HCT116 (cell line): ENCODE results near the gene PI16. TPM values are rescaled to one million over a fixed set of nuclear protein-coding genes. Genes with fewer than 3 reads are reported as not detected.

Experiments used
- ATAC-seq: fragments of 200-7000 bp; cut with Tn5 transposase; 2 replicates; pipeline ENCODE4 v1.9.1; 2020; ENCODE audit warnings: mild to moderate bottlenecking, moderate library complexity
- BruUV-seq: library from RNA; stranded (reverse); fragments of 400-500 nt; replicated peaks from 2 replicates; lab custom pipeline; 2021; lab: Mats Ljungman, UMichigan
- CTCF ChIA-PET: fragments of 300-600 bp; sonication (Branson Sonifier 250); formaldehyde crosslinking; loops from one replicate; lab custom pipeline; 2021; ENCODE audit warnings: antibody characterized with exemption; lab: Charles Lee
- POLR2A ChIA-PET: fragments of 300-600, 350-600 bp; sonication (Branson Sonifier 250); formaldehyde crosslinking; loops from one replicate; lab custom pipeline; 2021; ENCODE audit warnings: antibody characterized with exemption; lab: Charles Lee
- RAD21 ChIA-PET, 2 experiments: fragments of 300-600 bp; sonication (Branson Sonifier 250); formaldehyde crosslinking; loops; one replicate each; lab custom pipeline; 2023; ENCODE audit warnings: low total read pairs in 2 of 2; ENCODE audit not compliant: uncharacterized antibody in 2 of 2, unreplicated experiment in 2 of 2, low non-redundant PET in 1 of 2; lab: Charles Lee
- DNase-seq: peaks from one replicate; pipeline ENCODE4 v3.0.0-alpha.2; 2010; ENCODE audit warnings: low read depth, low spot score
- H2AFZ ChIP-seq: fragments of 200-600 bp; shearing (Covaris generic), sonication (generic); 2 replicates; pipeline ENCODE4 v1.6.1; 2017; ENCODE audit warnings: low read depth, mixed run types, mixed read lengths, antibody characterized with exemption, low read length; ENCODE audit not compliant: poor library complexity, severe bottlenecking
- H3K27ac ChIP-seq: 2 replicates; pipeline ENCODE4 v1.5.1; 2012; ENCODE audit warnings: low read depth, low read length
- H3K27me3 ChIP-seq: fragments of 200-600 bp; sonication (generic); 2 replicates; pipeline ENCODE4 v1.6.1; 2016; ENCODE audit warnings: mixed run types, low read length, mixed read lengths; ENCODE audit not compliant: insufficient read depth
- H3K36me3 ChIP-seq, 2 experiments: fragments of 200-500 bp in 1 of 2; fragments of 200-600 bp in 1 of 2; sonication (Bioruptor generic) in 1 of 2; sonication (generic) in 1 of 2; 2 replicates each; pipeline versions ENCODE4 v1.5.1 to v1.6.1; 2014 to 2016; ENCODE audit warnings: low read length in 2 of 2, inconsistent platforms in 1 of 2, mixed read lengths in 1 of 2, mixed run types in 1 of 2; ENCODE audit not compliant: insufficient read depth in 2 of 2, control insufficient read depth in 1 of 2
- H3K4me1 ChIP-seq, 2 experiments: fragments of 200-600 bp in 1 of 2; sonication (generic) in 1 of 2; 2 replicates each; pipeline versions ENCODE4 v1.5.1 to v1.6.1; 2012 to 2017; ENCODE audit warnings: low read length in 2 of 2, inconsistent platforms in 1 of 2, mild to moderate bottlenecking in 1 of 2, mixed read lengths in 1 of 2, mixed run types in 1 of 2, moderate library complexity in 1 of 2; ENCODE audit not compliant: insufficient read depth in 2 of 2, control insufficient read depth in 1 of 2
- H3K4me2 ChIP-seq: fragments of 200-600 bp; sonication (generic); 2 replicates; pipeline ENCODE4 v1.6.1; 2017; ENCODE audit warnings: mixed run types, low read length, mixed read lengths
- H3K4me3 ChIP-seq, 2 experiments: fragments of 200-600 bp in 1 of 2; sonication (generic) in 1 of 2; replicated peaks in 1 of 2; 2 replicates each; pipeline ENCODE4 v1.5.1; 2011 to 2016; ENCODE audit warnings: low read length in 2 of 2, control low read depth in 1 of 2, low read depth in 1 of 2, mild to moderate bottlenecking in 1 of 2, mixed read lengths in 1 of 2, mixed run types in 1 of 2
- H3K79me2 ChIP-seq: fragments of 200-600 bp; sonication (generic); 2 replicates; pipeline ENCODE4 v1.6.1; 2017; ENCODE audit warnings: mild to moderate bottlenecking, mixed run types, low read length, moderate library complexity, mixed read lengths; ENCODE audit not compliant: insufficient read depth
- H3K9ac ChIP-seq: fragments of 200-600 bp; sonication (generic); 2 replicates; pipeline ENCODE4 v1.6.1; 2016; ENCODE audit warnings: low read length, mixed read lengths
- H3K9me2 ChIP-seq: fragments of 200-600 bp; sonication (generic), shearing (Covaris generic); 2 replicates; pipeline ENCODE4 v1.6.1; 2017; ENCODE audit warnings: mixed run types, mild to moderate bottlenecking, moderate library complexity; ENCODE audit not compliant: insufficient read depth
- H3K9me3 ChIP-seq, 2 experiments: fragments of 200-500 bp in 1 of 2; fragments of 200-600 bp in 1 of 2; sonication (Bioruptor generic) in 1 of 2; sonication (generic) in 1 of 2; 2 replicates each; pipeline ENCODE4 v1.6.1; 2014 to 2017; ENCODE audit warnings: low read length in 2 of 2, mixed read lengths in 2 of 2, inconsistent platforms in 1 of 2, low read depth in 1 of 2, mild to moderate bottlenecking in 1 of 2, mixed run types in 1 of 2, moderate library complexity in 1 of 2; ENCODE audit not compliant: control insufficient read depth in 1 of 2, insufficient read depth in 1 of 2
- H4K20me1 ChIP-seq: fragments of 200-600 bp; sonication (generic), shearing (Covaris generic); 2 replicates; pipeline ENCODE4 v1.6.1; 2017; ENCODE audit warnings: mixed run types, mild to moderate bottlenecking, moderate library complexity; ENCODE audit not compliant: insufficient read depth
- CBX3 ChIP-seq: IDR thresholded peaks from 2 replicates; pipeline ENCODE4 v1.6.1; 2012; ENCODE audit warnings: low read depth
- ELF1 ChIP-seq: IDR thresholded peaks from 2 replicates; pipeline ENCODE4 v1.6.1; 2012; ENCODE audit warnings: low read depth, borderline replicate concordance
- EZH2 ChIP-seq: fragments of 200-600 bp; sonication (generic); IDR thresholded peaks from 2 replicates; pipeline ENCODE4 v1.6.1; 2017; ENCODE audit warnings: antibody characterized with exemption, mixed run types
- FOSL1 ChIP-seq: IDR thresholded peaks from 2 replicates; pipeline ENCODE4 v1.6.1; 2012; ENCODE audit warnings: low read depth
- MAX ChIP-seq: IDR thresholded peaks from 2 replicates; pipeline ENCODE4 v1.6.1; 2012
- RAD21 ChIP-seq: IDR thresholded peaks from 2 replicates; pipeline ENCODE4 v1.6.1; 2012; ENCODE audit warnings: low read depth, mild to moderate bottlenecking
- SRF ChIP-seq: IDR thresholded peaks from 2 replicates; pipeline ENCODE4 v1.6.1; 2012; ENCODE audit warnings: low read depth
- ZNF274 ChIP-seq: fragments of 200-500 bp; sonication (Bioruptor generic); IDR thresholded peaks from 2 replicates; pipeline ENCODE4 v1.6.1; 2014; ENCODE audit warnings: mild to moderate bottlenecking, low read depth, low read length, inconsistent platforms
- intact Hi-C: fragments of 100-400 bp; cut with micrococcal nuclease; formaldehyde crosslinking; loops from 2 replicates; pipeline ENCODE4 v1.10.0; 2022
- total RNA-seq: library from RNA; stranded (reverse); gene quantifications from one replicate; pipeline ENCODE4 v1.2.1, GENCODE V29; 2021; ENCODE audit not compliant: unreplicated experiment
- TF ChIP-seq, protein P1 (sequence below), 3 experiments: fragments of 200-600 bp in 1 of 3; sonication (generic) in 1 of 3; IDR thresholded peaks in 2 of 3; conservative IDR thresholded peaks in 1 of 3; 2 replicates each; pipeline ENCODE4 v1.5.1; 2012 to 2017; ENCODE audit warnings: low read depth in 2 of 3, low read length in 2 of 3, antibody characterized with exemption in 1 of 3, borderline replicate concordance in 1 of 3, control low read depth in 1 of 3, mild to moderate bottlenecking in 1 of 3, mixed read lengths in 1 of 3, mixed run types in 1 of 3, moderate library complexity in 1 of 3; ENCODE audit not compliant: insufficient read depth in 1 of 3

The PI16 gene
- total RNA-seq, 1 experiment from 2014 or later: 0.59 TPM

DNA sequence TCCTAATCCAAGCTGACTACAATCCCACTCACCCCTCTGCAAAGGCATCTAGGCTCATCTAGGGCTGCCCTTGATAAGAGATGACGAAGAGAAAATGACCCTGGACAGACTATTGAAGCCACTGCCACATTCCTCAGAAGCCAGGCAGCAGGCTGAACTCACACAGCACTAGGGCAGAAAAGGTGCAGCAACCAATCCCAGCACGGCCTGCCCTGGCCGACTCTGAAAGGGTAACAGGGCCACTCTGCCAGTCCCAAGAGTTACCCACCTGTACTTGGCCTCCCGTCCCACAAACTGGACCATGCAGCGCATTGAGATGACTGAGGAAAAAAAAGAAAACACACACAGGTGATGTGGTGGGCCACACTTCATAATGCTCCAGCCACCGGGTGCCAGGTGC, 22.4 kb downstream of the PI16 start:
- CTCF ChIA-PET: interaction anchor here (1.2 kb wide), 1 partner anchor 211 kb away, joined by 3 read pairs; no protein-coding TSS in a partner anchor
- Histone ChIP-seq H3K36me3 (peaks cover 52 to 81% of the 10 kb centered on the region in 2 experiments), H3K4me2 (no peak overlapping the region), H4K20me1 (peaks cover 2% of the 10 kb centered on the region; the same call in 1 of the 2 replicates), H3K4me1 (no peaks in the 10 kb centered on the region; a peak in 1 of 4 replicates), H3K27me3 (no peaks in the 10 kb centered on the region), H3K27ac (no peak overlapping the region), H3K9me2 (no peaks in the 10 kb centered on the region), H3K79me2 (peaks cover 43% of the 10 kb centered on the region), H3K9ac (no peak overlapping the region), H2AFZ (no peak overlapping the region), H3K9me3 (no peaks in the 10 kb centered on the region), H3K4me3 (no peak overlapping the region)
- ATAC-seq: no peak
- RAD21 ChIA-PET: no interaction called here
- TF ChIP-seq ELF1 (no peak), FOSL1 (no peak), CBX3 (no peak), RAD21 (no peak), EZH2 (no peak), SRF (no peak), ZNF274 (no peak)
- no TSS peak for BruUV-seq
- no peak for DNase-seq
- POLR2A ChIA-PET: no interaction called here
- intact Hi-C loops: no loop called here

DNA sequence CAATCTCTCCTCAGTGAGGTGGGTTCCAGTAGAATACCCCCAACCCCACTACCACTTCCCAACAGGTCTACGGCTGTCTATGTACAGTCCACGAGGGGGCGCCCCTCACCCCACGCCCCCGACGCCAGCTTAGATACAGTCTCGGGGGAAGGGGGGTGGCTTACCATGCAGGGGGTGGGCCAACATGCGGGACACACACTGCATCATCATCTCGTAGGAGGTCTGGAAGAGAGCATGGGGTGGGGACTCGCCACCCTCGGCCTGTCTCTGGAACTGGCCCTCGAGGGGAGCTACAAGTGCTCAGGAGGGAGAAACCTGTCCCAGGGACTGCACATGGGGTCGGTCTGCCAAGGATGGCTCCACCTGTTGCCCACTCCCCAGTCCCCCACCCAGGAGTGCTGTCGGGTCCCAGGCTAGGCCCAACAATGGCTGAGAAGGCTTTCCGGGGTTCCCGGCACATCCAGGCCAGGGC, 23.0 kb downstream of the PI16 start:
- ChIA-PET CTCF (interaction anchor here (0.7 to 1.2 kb wide), 2 partner anchors 41 to 211 kb away, joined by 3 to 4 read pairs; no protein-coding TSS in a partner anchor), RAD21 (no interaction called here), POLR2A (no interaction called here)
- Histone ChIP-seq H3K79me2 (peaks cover 49% of the 10 kb centered on the region), H3K27me3 (no peaks in the 10 kb centered on the region), H4K20me1 (peaks cover 4% of the 10 kb centered on the region; the same call in 1 of the 2 replicates), H3K4me1 (no peaks in the 10 kb centered on the region; a peak in 1 of 4 replicates), H3K9me2 (no peaks in the 10 kb centered on the region), H3K4me3 (no peak overlapping the region), H3K4me2 (no peak overlapping the region), H2AFZ (no peak overlapping the region), H3K36me3 (peaks cover 46 to 75% of the 10 kb centered on the region in 2 experiments), H3K27ac (no peak overlapping the region), H3K9ac (no peak overlapping the region), H3K9me3 (no peaks in the 10 kb centered on the region)
- ATAC-seq (peak; percentile 65), DNase-seq (no peak)
- intact Hi-C loops: no loop called here
- no TSS peak for BruUV-seq
- no peak for TF ChIP-seq MAX
- TF ChIP-seq, protein P1, sequence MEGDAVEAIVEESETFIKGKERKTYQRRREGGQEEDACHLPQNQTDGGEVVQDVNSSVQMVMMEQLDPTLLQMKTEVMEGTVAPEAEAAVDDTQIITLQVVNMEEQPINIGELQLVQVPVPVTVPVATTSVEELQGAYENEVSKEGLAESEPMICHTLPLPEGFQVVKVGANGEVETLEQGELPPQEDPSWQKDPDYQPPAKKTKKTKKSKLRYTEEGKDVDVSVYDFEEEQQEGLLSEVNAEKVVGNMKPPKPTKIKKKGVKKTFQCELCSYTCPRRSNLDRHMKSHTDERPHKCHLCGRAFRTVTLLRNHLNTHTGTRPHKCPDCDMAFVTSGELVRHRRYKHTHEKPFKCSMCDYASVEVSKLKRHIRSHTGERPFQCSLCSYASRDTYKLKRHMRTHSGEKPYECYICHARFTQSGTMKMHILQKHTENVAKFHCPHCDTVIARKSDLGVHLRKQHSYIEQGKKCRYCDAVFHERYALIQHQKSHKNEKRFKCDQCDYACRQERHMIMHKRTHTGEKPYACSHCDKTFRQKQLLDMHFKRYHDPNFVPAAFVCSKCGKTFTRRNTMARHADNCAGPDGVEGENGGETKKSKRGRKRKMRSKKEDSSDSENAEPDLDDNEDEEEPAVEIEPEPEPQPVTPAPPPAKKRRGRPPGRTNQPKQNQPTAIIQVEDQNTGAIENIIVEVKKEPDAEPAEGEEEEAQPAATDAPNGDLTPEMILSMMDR (IDR thresholded peaks at IDR 0.05 in 2 of 3, conservative IDR thresholded peaks at IDR 0.05 in 1 of 3; ENCODE audit: borderline replicate concordance in 1 of 3, insufficient read depth in 1 of 3, low read depth in 2 of 3, low read length in 2 of 3): peak in 2 of 3 experiments; percentile 32 to 54; a peak in 4 of 6 replicates
